GM12878 (cell line): ENCODE measurements around the gene IQCH. TPM values are rescaled to one million over a fixed set of nuclear protein-coding genes. Genes with fewer than 3 reads are reported as not detected.

ENCODE experiments used
- CHD2 ChIP-seq: IDR thresholded peaks from 2 replicates; pipeline ENCODE4 v1.6.1; 2011; ENCODE audit warnings: low read depth, low read length, improper control_type of control experiment, borderline replicate concordance
- DPF2 ChIP-seq: fragments of 450-650 bp; IDR thresholded peaks from 2 replicates; pipeline ENCODE4 v1.6.1; 2017; ENCODE audit warnings: mild to moderate bottlenecking
- IKZF2 ChIP-seq, 2 experiments: fragments of 450-650 bp; IDR thresholded peaks; 2 replicates each; pipeline ENCODE4 v1.6.1; 2017; ENCODE audit warnings: mild to moderate bottlenecking in 2 of 2, moderate library complexity in 2 of 2
- MEF2B ChIP-seq: fragments of 450-650 bp; IDR thresholded peaks from 2 replicates; pipeline ENCODE4 v1.6.1; 2018; ENCODE audit warnings: mild to moderate bottlenecking, moderate library complexity; ENCODE audit not compliant: partially characterized antibody, poor library complexity, severe bottlenecking
- NFYA ChIP-seq: IDR thresholded peaks from 2 replicates; pipeline ENCODE4 v1.6.1; 2011; ENCODE audit warnings: low read depth, mild to moderate bottlenecking, low read length, improper control_type of control experiment, borderline replicate concordance
- NR2F1 ChIP-seq: fragments of 450-650 bp; conservative IDR thresholded peaks from 2 replicates; pipeline ENCODE4 v1.6.1; 2017; ENCODE audit warnings: mild to moderate bottlenecking
- POLR2A ChIP-seq: IDR thresholded peaks from 2 replicates; pipeline ENCODE4 v1.6.1; 2011; ENCODE audit warnings: low read depth, mild to moderate bottlenecking, low read length
- POLR2AphosphoS2 ChIP-seq: IDR thresholded peaks from 2 replicates; pipeline ENCODE4 v1.6.1; 2011; ENCODE audit warnings: low read depth, mild to moderate bottlenecking, low read length, improper control_type of control experiment, moderate library complexity
- SUPT20H ChIP-seq: IDR thresholded peaks from 2 replicates; pipeline ENCODE4 v1.6.1; 2011; ENCODE audit warnings: low read depth, mild to moderate bottlenecking, low read length, moderate library complexity, borderline replicate concordance; ENCODE audit not compliant: control insufficient read depth
- TCF12 ChIP-seq: IDR thresholded peaks from 2 replicates; pipeline ENCODE4 v1.6.1; 2011; ENCODE audit warnings: low read depth, mild to moderate bottlenecking, low read length
- YBX1 ChIP-seq: fragments of 450-650 bp; IDR thresholded peaks from 2 replicates; pipeline ENCODE4 v1.6.1; 2016; ENCODE audit warnings: antibody characterized with exemption
- ZNF217 ChIP-seq: fragments of 450-650 bp; IDR thresholded peaks from 2 replicates; pipeline ENCODE4 v1.6.1; 2017; ENCODE audit warnings: antibody characterized with exemption, mild to moderate bottlenecking
- ZNF24 ChIP-seq: fragments of 450-650 bp; IDR thresholded peaks from 2 replicates; pipeline ENCODE4 v1.6.1; 2017; ENCODE audit warnings: antibody characterized with exemption, mild to moderate bottlenecking
- polyA plus RNA-seq, 11 experiments: library from polyadenylated mRNA; depleted of rRNA in 4 of 11; unstranded in 6 of 11; stranded (reverse) in 5 of 11; fragments of >200 nt; fragmentation: Nextera tagmentation in 4 of 11; fragmentation: Illumina TruSeq in 1 of 11; extraction: Ambion mirVana in 4 of 11; extraction: Trizol in 1 of 11; gene quantifications; 1 replicate in 1 of 11; 2 replicates in 10 of 11; pipeline versions ENCODE4 v1.2.1 to v1.2.3, GENCODE V29; 2011 to 2016; ENCODE audit warnings: inconsistent platforms in 2 of 11, missing spikeins in 2 of 11, low read depth in 1 of 11
- total RNA-seq, 4 experiments: library from RNA; depleted of rRNA in 3 of 4; stranded (reverse); fragments of >200 nt in 3 of 4; fragmentation: Illumina TruSeq in 1 of 4; extraction: Trizol in 1 of 4; gene quantifications; 2 replicates each; pipeline versions ENCODE4 v1.2.1 to v1.2.3, GENCODE V29; 2013 to 2021
- TF ChIP-seq, protein P1 (sequence below): fragments of 150-350 bp; IDR thresholded peaks from 2 replicates; pipeline ENCODE4 v1.6.1; 2014; ENCODE audit warnings: mild to moderate bottlenecking, low read depth, low read length
- TF ChIP-seq, protein P2 (sequence below): IDR thresholded peaks from 2 replicates; pipeline ENCODE4 v1.6.1; 2012; ENCODE audit warnings: mild to moderate bottlenecking, low read depth, low read length
- TF ChIP-seq, protein P3 (sequence below): IDR thresholded peaks from 2 replicates; pipeline ENCODE4 v1.6.1; 2012; ENCODE audit warnings: low read length, inconsistent platforms
- TF ChIP-seq, protein P4 (sequence below), 3 experiments: IDR thresholded peaks in 2 of 3; conservative IDR thresholded peaks in 1 of 3; 2 replicates each; pipeline ENCODE4 v1.5.1; 2011; ENCODE audit warnings: low read depth in 3 of 3, low read length in 3 of 3, mild to moderate bottlenecking in 3 of 3, control low read depth in 2 of 3, moderate library complexity in 2 of 3, inconsistent platforms in 1 of 3, mixed read lengths in 1 of 3; ENCODE audit not compliant: control insufficient read depth in 2 of 3, insufficient read depth in 1 of 3; ENCODE audit errors: extremely low read depth in 1 of 3
- TF ChIP-seq, protein P5 (sequence below): fragments of 450-650 bp; formaldehyde crosslinking; IDR thresholded peaks from 2 replicates; pipeline ENCODE4 v1.5.0; 2022; ENCODE audit warnings: mild to moderate bottlenecking, missing genetic modification characterization

IQCH gene
- total and polyA plus RNA-seq, 10 of the 15 experiments (the other 5 are each of a cell fraction or from before 2014, with no cell fraction given) = 0.29 to 1.3 (median 0.99) TPM

DNA sequence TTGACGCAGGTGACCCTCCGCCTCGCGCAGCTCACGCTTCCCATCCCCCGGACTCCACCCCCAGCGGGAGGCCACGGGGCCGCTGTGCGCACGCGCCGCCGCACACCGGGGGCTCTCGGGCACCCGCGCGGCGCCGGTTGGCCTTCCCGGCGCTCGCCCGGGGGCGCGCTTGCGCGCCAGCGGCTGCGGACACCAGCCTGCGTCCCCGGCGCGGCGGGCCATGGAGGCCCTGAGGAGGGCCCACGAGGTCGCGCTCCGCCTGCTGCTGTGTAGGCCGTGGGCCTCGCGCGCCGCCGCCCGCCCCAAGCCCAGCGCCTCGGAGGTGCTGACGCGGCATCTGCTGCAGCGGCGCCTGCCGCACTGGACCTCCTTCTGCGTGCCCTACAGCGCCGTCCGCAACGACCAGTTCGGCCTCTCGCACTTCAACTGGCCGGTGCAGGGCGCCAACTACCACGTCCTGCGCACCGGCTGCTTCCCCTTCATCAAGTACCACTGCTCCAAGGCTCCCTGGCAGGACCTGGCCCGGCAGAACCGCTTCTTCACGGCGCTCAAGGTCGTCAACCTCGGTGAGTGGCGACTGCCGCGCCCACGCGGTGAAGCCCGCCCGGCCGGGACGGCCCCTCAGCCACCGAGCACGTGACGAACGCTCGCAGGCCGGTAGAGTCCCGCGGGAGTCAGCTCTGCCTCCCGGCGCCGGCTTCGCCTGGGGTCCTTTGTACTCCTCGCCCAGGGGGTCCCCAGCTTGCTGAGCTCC is 266.6 kb downstream of the IQCH start, which contains the start of gene C15orf61 (continued):
- peak; percentile 70 for TF ChIP-seq MEF2B
- TF ChIP-seq NFYA = no peak
- TF ChIP-seq, protein P1, sequence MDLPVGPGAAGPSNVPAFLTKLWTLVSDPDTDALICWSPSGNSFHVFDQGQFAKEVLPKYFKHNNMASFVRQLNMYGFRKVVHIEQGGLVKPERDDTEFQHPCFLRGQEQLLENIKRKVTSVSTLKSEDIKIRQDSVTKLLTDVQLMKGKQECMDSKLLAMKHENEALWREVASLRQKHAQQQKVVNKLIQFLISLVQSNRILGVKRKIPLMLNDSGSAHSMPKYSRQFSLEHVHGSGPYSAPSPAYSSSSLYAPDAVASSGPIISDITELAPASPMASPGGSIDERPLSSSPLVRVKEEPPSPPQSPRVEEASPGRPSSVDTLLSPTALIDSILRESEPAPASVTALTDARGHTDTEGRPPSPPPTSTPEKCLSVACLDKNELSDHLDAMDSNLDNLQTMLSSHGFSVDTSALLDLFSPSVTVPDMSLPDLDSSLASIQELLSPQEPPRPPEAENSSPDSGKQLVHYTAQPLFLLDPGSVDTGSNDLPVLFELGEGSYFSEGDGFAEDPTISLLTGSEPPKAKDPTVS = no peak
- TF ChIP-seq ZNF24 = no peak
- TF ChIP-seq YBX1 = no peak
- no peak for TF ChIP-seq SUPT20H
- peak; percentile 76 for TF ChIP-seq CHD2
- TF ChIP-seq POLR2AphosphoS2 = peak; percentile 47; the same call in 1 of the 2 replicates
- TF ChIP-seq ZNF217 = peak; percentile 54
- TF ChIP-seq IKZF2 (IDR thresholded peaks at IDR 0.05) = no peak; a peak in 1 of 4 replicates
- TF ChIP-seq DPF2 = peak; percentile 94
- TF ChIP-seq, protein P2, sequence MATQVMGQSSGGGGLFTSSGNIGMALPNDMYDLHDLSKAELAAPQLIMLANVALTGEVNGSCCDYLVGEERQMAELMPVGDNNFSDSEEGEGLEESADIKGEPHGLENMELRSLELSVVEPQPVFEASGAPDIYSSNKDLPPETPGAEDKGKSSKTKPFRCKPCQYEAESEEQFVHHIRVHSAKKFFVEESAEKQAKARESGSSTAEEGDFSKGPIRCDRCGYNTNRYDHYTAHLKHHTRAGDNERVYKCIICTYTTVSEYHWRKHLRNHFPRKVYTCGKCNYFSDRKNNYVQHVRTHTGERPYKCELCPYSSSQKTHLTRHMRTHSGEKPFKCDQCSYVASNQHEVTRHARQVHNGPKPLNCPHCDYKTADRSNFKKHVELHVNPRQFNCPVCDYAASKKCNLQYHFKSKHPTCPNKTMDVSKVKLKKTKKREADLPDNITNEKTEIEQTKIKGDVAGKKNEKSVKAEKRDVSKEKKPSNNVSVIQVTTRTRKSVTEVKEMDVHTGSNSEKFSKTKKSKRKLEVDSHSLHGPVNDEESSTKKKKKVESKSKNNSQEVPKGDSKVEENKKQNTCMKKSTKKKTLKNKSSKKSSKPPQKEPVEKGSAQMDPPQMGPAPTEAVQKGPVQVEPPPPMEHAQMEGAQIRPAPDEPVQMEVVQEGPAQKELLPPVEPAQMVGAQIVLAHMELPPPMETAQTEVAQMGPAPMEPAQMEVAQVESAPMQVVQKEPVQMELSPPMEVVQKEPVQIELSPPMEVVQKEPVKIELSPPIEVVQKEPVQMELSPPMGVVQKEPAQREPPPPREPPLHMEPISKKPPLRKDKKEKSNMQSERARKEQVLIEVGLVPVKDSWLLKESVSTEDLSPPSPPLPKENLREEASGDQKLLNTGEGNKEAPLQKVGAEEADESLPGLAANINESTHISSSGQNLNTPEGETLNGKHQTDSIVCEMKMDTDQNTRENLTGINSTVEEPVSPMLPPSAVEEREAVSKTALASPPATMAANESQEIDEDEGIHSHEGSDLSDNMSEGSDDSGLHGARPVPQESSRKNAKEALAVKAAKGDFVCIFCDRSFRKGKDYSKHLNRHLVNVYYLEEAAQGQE = no peak
- TF ChIP-seq, protein P3, sequence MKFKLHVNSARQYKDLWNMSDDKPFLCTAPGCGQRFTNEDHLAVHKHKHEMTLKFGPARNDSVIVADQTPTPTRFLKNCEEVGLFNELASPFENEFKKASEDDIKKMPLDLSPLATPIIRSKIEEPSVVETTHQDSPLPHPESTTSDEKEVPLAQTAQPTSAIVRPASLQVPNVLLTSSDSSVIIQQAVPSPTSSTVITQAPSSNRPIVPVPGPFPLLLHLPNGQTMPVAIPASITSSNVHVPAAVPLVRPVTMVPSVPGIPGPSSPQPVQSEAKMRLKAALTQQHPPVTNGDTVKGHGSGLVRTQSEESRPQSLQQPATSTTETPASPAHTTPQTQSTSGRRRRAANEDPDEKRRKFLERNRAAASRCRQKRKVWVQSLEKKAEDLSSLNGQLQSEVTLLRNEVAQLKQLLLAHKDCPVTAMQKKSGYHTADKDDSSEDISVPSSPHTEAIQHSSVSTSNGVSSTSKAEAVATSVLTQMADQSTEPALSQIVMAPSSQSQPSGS = no peak
- TF ChIP-seq POLR2A = peak; percentile 88
- 0 out of 2 replicates have a peak, but pooled peaks have one; percentile 37 for TF ChIP-seq TCF12
- TF ChIP-seq NR2F1 = peak; percentile 86
- TF ChIP-seq, protein P4, sequence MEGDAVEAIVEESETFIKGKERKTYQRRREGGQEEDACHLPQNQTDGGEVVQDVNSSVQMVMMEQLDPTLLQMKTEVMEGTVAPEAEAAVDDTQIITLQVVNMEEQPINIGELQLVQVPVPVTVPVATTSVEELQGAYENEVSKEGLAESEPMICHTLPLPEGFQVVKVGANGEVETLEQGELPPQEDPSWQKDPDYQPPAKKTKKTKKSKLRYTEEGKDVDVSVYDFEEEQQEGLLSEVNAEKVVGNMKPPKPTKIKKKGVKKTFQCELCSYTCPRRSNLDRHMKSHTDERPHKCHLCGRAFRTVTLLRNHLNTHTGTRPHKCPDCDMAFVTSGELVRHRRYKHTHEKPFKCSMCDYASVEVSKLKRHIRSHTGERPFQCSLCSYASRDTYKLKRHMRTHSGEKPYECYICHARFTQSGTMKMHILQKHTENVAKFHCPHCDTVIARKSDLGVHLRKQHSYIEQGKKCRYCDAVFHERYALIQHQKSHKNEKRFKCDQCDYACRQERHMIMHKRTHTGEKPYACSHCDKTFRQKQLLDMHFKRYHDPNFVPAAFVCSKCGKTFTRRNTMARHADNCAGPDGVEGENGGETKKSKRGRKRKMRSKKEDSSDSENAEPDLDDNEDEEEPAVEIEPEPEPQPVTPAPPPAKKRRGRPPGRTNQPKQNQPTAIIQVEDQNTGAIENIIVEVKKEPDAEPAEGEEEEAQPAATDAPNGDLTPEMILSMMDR (IDR thresholded peaks at IDR 0.05 in 2 of 3, conservative IDR thresholded peaks at IDR 0.05 in 1 of 3; ENCODE audit: control insufficient read depth in 2 of 3, extremely low read depth in 1 of 3, insufficient read depth in 1 of 3, low read depth in 3 of 3, low read length in 3 of 3) = peak in 2 of 3 experiments; percentile 0 to 7; a peak in 1 of 6 replicates
- TF ChIP-seq, protein P5, sequence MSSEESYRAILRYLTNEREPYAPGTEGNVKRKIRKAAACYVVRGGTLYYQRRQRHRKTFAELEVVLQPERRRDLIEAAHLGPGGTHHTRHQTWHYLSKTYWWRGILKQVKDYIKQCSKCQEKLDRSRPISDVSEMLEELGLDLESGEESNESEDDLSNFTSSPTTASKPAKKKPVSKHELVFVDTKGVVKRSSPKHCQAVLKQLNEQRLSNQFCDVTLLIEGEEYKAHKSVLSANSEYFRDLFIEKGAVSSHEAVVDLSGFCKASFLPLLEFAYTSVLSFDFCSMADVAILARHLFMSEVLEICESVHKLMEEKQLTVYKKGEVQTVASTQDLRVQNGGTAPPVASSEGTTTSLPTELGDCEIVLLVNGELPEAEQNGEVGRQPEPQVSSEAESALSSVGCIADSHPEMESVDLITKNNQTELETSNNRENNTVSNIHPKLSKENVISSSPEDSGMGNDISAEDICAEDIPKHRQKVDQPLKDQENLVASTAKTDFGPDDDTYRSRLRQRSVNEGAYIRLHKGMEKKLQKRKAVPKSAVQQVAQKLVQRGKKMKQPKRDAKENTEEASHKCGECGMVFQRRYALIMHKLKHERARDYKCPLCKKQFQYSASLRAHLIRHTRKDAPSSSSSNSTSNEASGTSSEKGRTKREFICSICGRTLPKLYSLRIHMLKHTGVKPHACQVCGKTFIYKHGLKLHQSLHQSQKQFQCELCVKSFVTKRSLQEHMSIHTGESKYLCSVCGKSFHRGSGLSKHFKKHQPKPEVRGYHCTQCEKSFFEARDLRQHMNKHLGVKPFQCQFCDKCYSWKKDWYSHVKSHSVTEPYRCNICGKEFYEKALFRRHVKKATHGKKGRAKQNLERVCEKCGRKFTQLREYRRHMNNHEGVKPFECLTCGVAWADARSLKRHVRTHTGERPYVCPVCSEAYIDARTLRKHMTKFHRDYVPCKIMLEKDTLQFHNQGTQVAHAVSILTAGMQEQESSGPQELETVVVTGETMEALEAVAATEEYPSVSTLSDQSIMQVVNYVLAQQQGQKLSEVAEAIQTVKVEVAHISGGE (CRISPR knock-in tag) = no peak
